ENCODE data around the gene APP.

APP gene

GRCh38 chr21:26126168-26126553 is 44.4 kb downstream of the APP start:
- DNase-seq: no peak

GRCh38 chr21:26125433-26126167 is 45.0 kb downstream of the APP start:
- no peak for DNase-seq

- no peak for DNase-seq
Observed at GRCh38 chr21:26124896-26125295, 45.7 kb downstream of the APP start.

- DNase-seq: no peak
Observed at GRCh38 chr21:26124421-26124833, 46.1 kb downstream of the APP start.

GRCh38 chr21:26123012-26123411 is 47.6 kb downstream of the APP start:
- DNase-seq: no peak

GRCh38 chr21:26120828-26121227 is 49.7 kb downstream of the APP start:
- DNase-seq: no peak

- no peak for DNase-seq
Observed at GRCh38 chr21:26119906-26120305, 50.7 kb downstream of the APP start.

GRCh38 chr21:26118938-26119540 is 51.5 kb downstream of the APP start:
- no peak for DNase-seq

- DNase-seq: no peak
Observed at GRCh38 chr21:26117972-26118367, 52.6 kb downstream of the APP start.

- DNase-seq: no peak
Observed at GRCh38 chr21:26117324-26117971, 53.1 kb downstream of the APP start.

GRCh38 chr21:26116456-26117011 is 54.0 kb downstream of the APP start:
- DNase-seq: no peak

GRCh38 chr21:26115899-26116298 is 54.7 kb downstream of the APP start:
- DNase-seq: no peak

- no peak for DNase-seq
Observed at GRCh38 chr21:26115305-26115704, 55.3 kb downstream of the APP start.

- no peak for DNase-seq
Observed at GRCh38 chr21:26112975-26113374, 57.6 kb downstream of the APP start.

- DNase-seq: no peak
Observed at GRCh38 chr21:26112127-26112742, 58.3 kb downstream of the APP start.

GRCh38 chr21:26110715-26111114 is 59.9 kb downstream of the APP start:
- no peak for DNase-seq

GRCh38 chr21:26107429-26107828 is 63.1 kb downstream of the APP start:
- no peak for DNase-seq

- DNase-seq: no peak
Observed at GRCh38 chr21:26106562-26106961, 64.0 kb downstream of the APP start.

GRCh38 chr21:26105819-26106218 is 64.8 kb downstream of the APP start:
- DNase-seq: no peak

GRCh38 chr21:26100573-26100972 is 70.0 kb downstream of the APP start:
- no peak for DNase-seq

- DNase-seq: no peak
Observed at GRCh38 chr21:26099610-26100219, 70.9 kb downstream of the APP start.

- no peak for DNase-seq
Observed at GRCh38 chr21:26098772-26099397, 71.7 kb downstream of the APP start.

GRCh38 chr21:26097475-26097874 is 73.1 kb downstream of the APP start:
- no peak for DNase-seq

Measured in T-helper 9 cell (primary cell).